SHP77 (cell line): ENCODE results near the gene RUFY3.
"Not testable (repeated sequence)": the region's sequence is repeated elsewhere in the genome, so short reads cannot be mapped to it uniquely, and the experiment has no call there.

Experiments used
- DNase-seq, 2 experiments: peaks; one replicate each; lab custom pipeline; 2025; lab: John Stamatoyannopoulos, UW

The RUFY3 gene

GRCh38 chr4:70706044-70706461 lies 15.7 kb upstream of the RUFY3 start:
- no peak for DNase-seq

GRCh38 chr4:70706516-70706915 lies 15.2 kb upstream of the RUFY3 start:
- no peak for DNase-seq

GRCh38 chr4:70709611-70710205 lies 12.1 kb upstream of the RUFY3 start:
- DNase-seq, result no peak

GRCh38 chr4:70711599-70711998 lies 10.2 kb upstream of the RUFY3 start:
- DNase-seq, result no peak

- no peak for DNase-seq
Observed at GRCh38 chr4:70712150-70712549, 9.6 kb upstream of the RUFY3 start.

GRCh38 chr4:70712604-70713452 lies 8.9 kb upstream of the RUFY3 start:
- DNase-seq, result no peak

GRCh38 chr4:70713453-70714078 lies 8.2 kb upstream of the RUFY3 start:
- no peak for DNase-seq

- no peak for DNase-seq
Observed at GRCh38 chr4:70714079-70714887, 7.5 kb upstream of the RUFY3 start.

- no peak for DNase-seq
Observed at GRCh38 chr4:70715097-70715496, 6.7 kb upstream of the RUFY3 start.

GRCh38 chr4:70718811-70719604 lies 2.8 kb upstream of the RUFY3 start:
- no peak for DNase-seq

GRCh38 chr4:70722199-70722791 lies 531 bp downstream of the RUFY3 start:
- DNase-seq, result peak; percentile 59 to 74

GRCh38 chr4:70724463-70724862 lies 2.7 kb downstream of the RUFY3 start:
- no peak for DNase-seq

GRCh38 chr4:70725633-70726032 lies 3.9 kb downstream of the RUFY3 start:
- no peak for DNase-seq

- not testable (repeated sequence) for DNase-seq
Observed at GRCh38 chr4:70726515-70726914, 4.8 kb downstream of the RUFY3 start.

- no peak for DNase-seq
Observed at GRCh38 chr4:70728091-70728490, 6.3 kb downstream of the RUFY3 start.

GRCh38 chr4:70732878-70733277 lies 11.1 kb downstream of the RUFY3 start:
- DNase-seq, result not testable (repeated sequence)

GRCh38 chr4:70734168-70734954 lies 12.6 kb downstream of the RUFY3 start:
- DNase-seq, result no peak

- DNase-seq, result no peak
Observed at GRCh38 chr4:70734971-70735370, 13.2 kb downstream of the RUFY3 start.

GRCh38 chr4:70735915-70736314 lies 14.2 kb downstream of the RUFY3 start:
- DNase-seq, result peak in 1 of 2 experiments; percentile 2

GRCh38 chr4:70737006-70737405 lies 15.2 kb downstream of the RUFY3 start:
- DNase-seq, result no peak
